ENCODE data around the gene USP6NL. TPM values are rescaled to one million over a fixed set of nuclear protein-coding genes. Genes with fewer than 3 reads are reported as not detected.

The USP6NL gene
- total and polyA plus RNA-seq, 2 of the 8 experiments (the other 6 are each of a cell fraction or from before 2014, with no cell fraction given): 10.9 to 28.8 TPM

DNA sequence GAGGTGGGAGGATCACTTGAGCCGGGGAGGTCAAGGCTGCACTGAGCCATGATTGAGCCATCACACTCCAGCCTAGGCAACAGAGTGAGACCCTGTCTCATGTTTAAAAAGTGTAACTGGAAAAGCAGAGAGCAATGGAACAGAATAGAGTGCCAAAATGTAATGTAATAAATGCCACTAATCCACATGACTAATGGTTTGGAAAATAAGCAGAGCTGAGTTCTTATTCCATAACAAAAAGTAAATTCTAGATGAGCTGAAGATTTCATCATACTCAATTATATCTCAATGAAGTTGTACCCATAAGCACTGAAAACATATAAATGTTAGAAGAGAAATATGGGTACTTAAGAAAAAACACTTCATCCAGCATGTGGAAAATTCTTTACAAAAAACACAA lies 132.6 kb downstream of the USP6NL start:
- Histone ChIP-seq H3K14ac (ENCODE audit: insufficient read length) (no peak overlapping the region), H2BK5ac (ENCODE audit: low read depth, low read length) (no peak overlapping the region), H3K4me2 (ENCODE audit: insufficient read depth in 1 of 2, low read depth in 2 of 2, low read length in 2 of 2) (no peak overlapping the region), H3K79me1 (ENCODE audit: low read depth, low read length) (no peaks in the 10 kb centered on the region), H2AK5ac (ENCODE audit: low read depth, low read length) (no peak overlapping the region), H4K91ac (replicated peaks; ENCODE audit: insufficient read length, low read length) (no peak overlapping the region), H3K4me3 (ENCODE audit: extremely low read depth in 1 of 4, insufficient read depth in 2 of 4, low read depth in 3 of 4, low read length in 4 of 4) (no peak overlapping the region), H2BK20ac (ENCODE audit: low read length) (no peak overlapping the region), H3K56ac (replicated peaks; ENCODE audit: insufficient read length, low read depth, low read length) (no peak overlapping the region), H3K9me3 (ENCODE audit: insufficient read depth in 2 of 2, low read depth in 1 of 2, low read length in 1 of 2) (no peaks in the 10 kb centered on the region), H3K23ac (ENCODE audit: insufficient read length) (no peak overlapping the region), H3K27me3 (replicated peaks in 1 of 4; ENCODE audit: control insufficient read depth in 3 of 4, extremely low read depth in 1 of 4, insufficient read depth in 3 of 4, low read length in 3 of 4) (no peaks in the 10 kb centered on the region), H3K18ac (ENCODE audit: extremely low read depth, low read length) (no peak overlapping the region), H2BK120ac (replicated peaks; ENCODE audit: low read depth, low read length) (no peak overlapping the region), H4K8ac (ENCODE audit: extremely low read depth, insufficient read depth, low read length) (no peak overlapping the region; the same call in 1 of the 2 replicates), H2AFZ (ENCODE audit: low read length) (no peak overlapping the region), H2BK15ac (ENCODE audit: low read length) (no peak overlapping the region), H3K36me3 (ENCODE audit: control insufficient read depth in 2 of 4, insufficient read depth in 4 of 4, low read length in 3 of 4) (peaks cover 0 to 28% (median 2%) of the 10 kb centered on the region in 4 experiments; a peak in 4 of 8 replicates), H3K4ac (replicated peaks; ENCODE audit: insufficient read length, low read depth, low read length) (no peak overlapping the region), H3K23me2 (ENCODE audit: low read depth, low read length) (no peaks in the 10 kb centered on the region), H3K79me2 (ENCODE audit: control insufficient read depth in 1 of 2, insufficient read depth in 2 of 2, low read length in 2 of 2) (no peaks in the 10 kb centered on the region), H4K5ac (ENCODE audit: insufficient read length, low read depth, low read length) (no peak overlapping the region), H3K27ac (ENCODE audit: low read depth, low read length) (no peak overlapping the region), H3K9ac (replicated peaks in 1 of 4; ENCODE audit: extremely low read depth in 1 of 4, low read depth in 3 of 4, low read length in 3 of 4) (no peak overlapping the region), H3K4me1 (replicated peaks in 1 of 4; ENCODE audit: control insufficient read depth in 3 of 4, insufficient read depth in 4 of 4, low read length in 3 of 4) (peaks cover 0 to 3% (median 2%) of the 10 kb centered on the region in 4 experiments; a peak in 4 of 7 replicates), H2BK12ac (ENCODE audit: low read depth, low read length) (no peak overlapping the region), H4K20me1 (replicated peaks in 1 of 2; ENCODE audit: control insufficient read depth in 1 of 2, insufficient read depth in 2 of 2, low read length in 2 of 2) (peaks cover 0 to 3% of the 10 kb centered on the region in 2 experiments)
- ChIA-PET POLR2A (ENCODE audit: partially characterized antibody) (no interaction called here), CTCF (ENCODE audit: partially characterized antibody) (interaction anchor here (0.6 to 1.2 kb wide), 3 partner anchors 15 to 412 kb away, joined by 3 read pairs; no protein-coding TSS in a partner anchor)
- DNase-seq (ENCODE audit: low read depth in 1 of 2, low spot score in 2 of 2) (no peak), FAIRE-seq (no peak)
- WGBS, 2 experiments (ENCODE audit: extremely low coverage in 1 of 2, insufficient coverage in 1 of 2, insufficient read length in 1 of 2, insufficient replicate concordance in 2 of 2, low coverage in 1 of 2, low lambda C conversion rate in 2 of 2, missing lambda C conversion rate in 1 of 2): 79% methylated on average over 1 of the region's 1 CpG; no CpG with 5 or more reads in 1 of the 2 experiments
- TF ChIP-seq TEAD4 (IDR thresholded peaks at IDR 0.05; ENCODE audit: low read depth, low read length): no peak
- no peak for TF ChIP-seq EGR1 (IDR thresholded peaks at IDR 0.05; ENCODE audit: borderline replicate concordance, low read depth, low read length)
- no peak for TF ChIP-seq POLR2A (IDR thresholded peaks at IDR 0.05; ENCODE audit: control extremely low read depth in 1 of 2, low read depth in 2 of 2, low read length in 2 of 2)
- no peak for TF ChIP-seq CHD1 (IDR thresholded peaks at IDR 0.05; ENCODE audit: low read depth, low read length)
- TF ChIP-seq RAD21 (IDR thresholded peaks at IDR 0.05 in 1 of 2, conservative IDR thresholded peaks at IDR 0.05 in 1 of 2; ENCODE audit: low read depth in 2 of 2, low read length in 2 of 2): no peak
- TF ChIP-seq PHF8 (conservative IDR thresholded peaks at IDR 0.05; ENCODE audit: low read depth, low read length): no peak
- no peak for TF ChIP-seq BACH1 (IDR thresholded peaks at IDR 0.05; ENCODE audit: low read length)
- no peak for TF ChIP-seq POU5F1 (IDR thresholded peaks at IDR 0.05; ENCODE audit: low read depth, low read length)
- no peak for TF ChIP-seq HDAC2 (IDR thresholded peaks at IDR 0.05; ENCODE audit: borderline replicate concordance in 1 of 2, low read depth in 2 of 2, low read length in 2 of 2)
